Measurements from ENCODE around the gene FLT1. TPM values are rescaled to one million over a fixed set of nuclear protein-coding genes. Genes with fewer than 3 reads are reported as not detected.

FLT1 gene
- total RNA-seq, 2 donors from 2014 or later: 3.2 to 10.3 TPM

GRCh38 chr13:28353679-28354078, 141.2 kb downstream of the FLT1 start:
- Histone ChIP-seq H3K27me3 (ENCODE audit: control insufficient read depth, insufficient read depth, low read length, poor library complexity, severe bottlenecking) (no peaks in the 10 kb centered on the region), H3K9ac (ENCODE audit: extremely low read depth, low read length, poor library complexity, severe bottlenecking) (no peak overlapping the region), H3K4me3 (ENCODE audit: low read length) (no peak overlapping the region), H3K4me1 (ENCODE audit: control insufficient read depth, insufficient read depth, low read length) (peaks cover 7% of the 10 kb centered on the region), H3K27ac (ENCODE audit: low read depth, low read length) (no peak overlapping the region), H3K9me3 (ENCODE audit: control insufficient read depth, low read length) (no peaks in the 10 kb centered on the region), H3K36me3 (ENCODE audit: control insufficient read depth, insufficient read depth, low read length) (no peaks in the 10 kb centered on the region)
- no peaks in the 10 kb centered on the region for H3K9me3 Mint-ChIP-seq
- DNase-seq: no peak
- H3K4me3 Mint-ChIP-seq: no peak overlapping the region
- H3K27ac Mint-ChIP-seq: no peak overlapping the region
- H3K36me3 Mint-ChIP-seq (ENCODE audit: low read depth): no peaks in the 10 kb centered on the region
- TF ChIP-seq CTCF (conservative IDR thresholded peaks at IDR 0.05): no peak
- H3K27me3 Mint-ChIP-seq (ENCODE audit: insufficient read depth): no peaks in the 10 kb centered on the region
- peaks cover 33% of the 10 kb centered on the region for H3K4me1 Mint-ChIP-seq
- WGBS, 2 experiments (ENCODE audit: insufficient coverage in 1 of 2, insufficient read length in 1 of 2): 90 to 96% methylated on average over 2 to 3 of the region's 4 CpGs

GRCh38 chr13:28349907-28350654, 144.8 kb downstream of the FLT1 start:
- no peaks in the 10 kb centered on the region for H3K4me1 ChIP-seq (ENCODE audit: control insufficient read depth, insufficient read depth, low read length)
- no peaks in the 10 kb centered on the region for H3K9me3 Mint-ChIP-seq
- no peaks in the 10 kb centered on the region for H3K9me3 ChIP-seq (ENCODE audit: control insufficient read depth, low read length)
- no peak overlapping the region for H3K27ac Mint-ChIP-seq
- H3K9ac ChIP-seq (ENCODE audit: extremely low read depth, low read length, poor library complexity, severe bottlenecking): no peak overlapping the region
- no peaks in the 10 kb centered on the region for H3K27me3 Mint-ChIP-seq (ENCODE audit: insufficient read depth)
- H3K36me3 ChIP-seq (ENCODE audit: control insufficient read depth, insufficient read depth, low read length): no peaks in the 10 kb centered on the region
- WGBS, 2 experiments (ENCODE audit: insufficient coverage in 1 of 2, insufficient read length in 1 of 2): 95 to 96% methylated on average over 7 to 8 of the region's 8 CpGs
- no peak overlapping the region for H3K4me3 Mint-ChIP-seq
- no peak overlapping the region for H3K27ac ChIP-seq (ENCODE audit: low read depth, low read length)
- H3K4me1 Mint-ChIP-seq: peaks cover 12% of the 10 kb centered on the region
- no peak overlapping the region for H3K4me3 ChIP-seq (ENCODE audit: low read length)
- DNase-seq: no peak
- H3K36me3 Mint-ChIP-seq (ENCODE audit: low read depth): no peaks in the 10 kb centered on the region
- TF ChIP-seq CTCF (conservative IDR thresholded peaks at IDR 0.05): no peak
- no peaks in the 10 kb centered on the region for H3K27me3 ChIP-seq (ENCODE audit: control insufficient read depth, insufficient read depth, low read length, poor library complexity, severe bottlenecking)

- Mint-ChIP-seq H3K27ac (no peak overlapping the region), H3K36me3 (ENCODE audit: low read depth) (no peaks in the 10 kb centered on the region)
- no peak overlapping the region for H3K9ac ChIP-seq (ENCODE audit: extremely low read depth, low read length, poor library complexity, severe bottlenecking)
These were observed 145.6 kb downstream of the FLT1 start for GRCh38 chr13:28349371-28349770.

More at GRCh38 chr13:28349371-28349770, 145.6 kb downstream of the FLT1 start:
- H3K36me3 ChIP-seq (ENCODE audit: control insufficient read depth, insufficient read depth, low read length): no peaks in the 10 kb centered on the region
- 88 to 100% methylated on average over 1 to 4 of the region's 6 CpGs for WGBS, 2 experiments (ENCODE audit: insufficient coverage in 1 of 2, insufficient read length in 1 of 2)
- Mint-ChIP-seq H3K4me1 (peaks cover 12% of the 10 kb centered on the region), H3K9me3 (no peaks in the 10 kb centered on the region), H3K4me3 (no peak overlapping the region), H3K27me3 (ENCODE audit: insufficient read depth) (no peaks in the 10 kb centered on the region)
- no peak overlapping the region for H3K27ac ChIP-seq (ENCODE audit: low read depth, low read length)
- TF ChIP-seq CTCF (conservative IDR thresholded peaks at IDR 0.05): no peak
- no peak for DNase-seq
- no peak overlapping the region for H3K4me3 ChIP-seq (ENCODE audit: low read length)
- H3K9me3 ChIP-seq (ENCODE audit: control insufficient read depth, low read length): no peaks in the 10 kb centered on the region
- H3K27me3 ChIP-seq (ENCODE audit: control insufficient read depth, insufficient read depth, low read length, poor library complexity, severe bottlenecking): no peaks in the 10 kb centered on the region
- H3K4me1 ChIP-seq (ENCODE audit: control insufficient read depth, insufficient read depth, low read length): no peaks in the 10 kb centered on the region
